Measurements from ENCODE around the gene FRK. TPM values are rescaled to one million over a fixed set of nuclear protein-coding genes. Genes with fewer than 3 reads are reported as not detected.
"Not testable (repeated sequence)": the region's sequence is repeated elsewhere in the genome, so short reads cannot be mapped to it uniquely, and the experiment has no call there.

FRK gene, protein sequence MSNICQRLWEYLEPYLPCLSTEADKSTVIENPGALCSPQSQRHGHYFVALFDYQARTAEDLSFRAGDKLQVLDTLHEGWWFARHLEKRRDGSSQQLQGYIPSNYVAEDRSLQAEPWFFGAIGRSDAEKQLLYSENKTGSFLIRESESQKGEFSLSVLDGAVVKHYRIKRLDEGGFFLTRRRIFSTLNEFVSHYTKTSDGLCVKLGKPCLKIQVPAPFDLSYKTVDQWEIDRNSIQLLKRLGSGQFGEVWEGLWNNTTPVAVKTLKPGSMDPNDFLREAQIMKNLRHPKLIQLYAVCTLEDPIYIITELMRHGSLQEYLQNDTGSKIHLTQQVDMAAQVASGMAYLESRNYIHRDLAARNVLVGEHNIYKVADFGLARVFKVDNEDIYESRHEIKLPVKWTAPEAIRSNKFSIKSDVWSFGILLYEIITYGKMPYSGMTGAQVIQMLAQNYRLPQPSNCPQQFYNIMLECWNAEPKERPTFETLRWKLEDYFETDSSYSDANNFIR
- 1 to 10 TPM in 1 of 3 donors, under 1 TPM in 2; 0.28 to 1.1 (median 0.56) TPM for polyA plus RNA-seq

- 14 to 62% (median 40%) methylated on average over 7 of the region's 7 CpGs for WGBS, 3 donors
- H3K27ac ChIP-seq (ENCODE audit: low read depth, low read length), result no peak within 1 kb of the TSS
Measured at GRCh38 chr6:116060572-116061283, at the start of gene FRK. Gene FRK (minus strand): TSS chr6:116060891. CDS start chr6:116060311, 580 bp downstream.

GRCh38 chr6:116108836-116109235, 48.1 kb upstream of the FRK start:
- 10 to 69% (median 49%) methylated on average over 1 of the region's 1 CpG for WGBS, 3 donors
- H3K27ac ChIP-seq (ENCODE audit: low read depth, low read length), result no peak overlapping the region

DNA sequence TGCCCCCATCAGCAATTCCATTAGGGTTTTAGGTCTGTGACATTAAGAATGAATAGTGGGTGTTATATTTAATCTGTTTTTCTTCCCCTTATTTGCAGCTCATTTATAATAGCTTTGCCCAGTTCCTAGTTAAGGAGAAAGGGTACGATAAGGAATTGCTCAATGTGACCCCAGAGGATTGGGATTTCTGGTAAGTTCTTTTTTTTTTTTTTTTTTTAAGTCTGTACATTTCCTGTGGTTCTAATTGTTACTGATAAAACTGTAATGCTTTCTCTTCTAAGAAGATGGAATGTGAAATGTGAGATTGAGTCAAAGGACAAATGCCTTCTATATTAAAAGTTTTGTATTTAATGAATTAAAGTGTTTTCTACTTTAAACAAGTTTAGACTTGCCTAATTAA, 45.5 kb upstream of the FRK start:
- 9 to 72% (median 14%) methylated on average over 1 of the region's 1 CpG for WGBS, 3 donors
- H3K27ac ChIP-seq (ENCODE audit: low read depth, low read length), result no peak overlapping the region

GRCh38 chr6:116105247-116105646, 44.6 kb upstream of the FRK start:
- 79 to 93% (median 92%) methylated on average over 3 of the region's 3 CpGs for WGBS, 3 donors
- H3K27ac ChIP-seq (ENCODE audit: low read depth, low read length), result no peak overlapping the region

- WGBS, 3 donors, result 92 to 95% (median 94%) methylated on average over 1 of the region's 1 CpG
- H3K27ac ChIP-seq (ENCODE audit: low read depth, low read length), result no peak overlapping the region
Measured at GRCh38 chr6:116104636-116105035, 43.9 kb upstream of the FRK start.

GRCh38 chr6:116102873-116103272, 42.2 kb upstream of the FRK start:
- no peak overlapping the region for H3K27ac ChIP-seq (ENCODE audit: low read depth, low read length)
- 70 to 80% (median 74%) methylated on average over 4 of the region's 4 CpGs for WGBS, 3 donors

- H3K27ac ChIP-seq (ENCODE audit: low read depth, low read length), result no peak overlapping the region
- WGBS, 3 donors, result 45 to 64% (median 54%) methylated on average over 2 of the region's 2 CpGs
Measured at GRCh38 chr6:116101790-116102189, 41.1 kb upstream of the FRK start.

DNA sequence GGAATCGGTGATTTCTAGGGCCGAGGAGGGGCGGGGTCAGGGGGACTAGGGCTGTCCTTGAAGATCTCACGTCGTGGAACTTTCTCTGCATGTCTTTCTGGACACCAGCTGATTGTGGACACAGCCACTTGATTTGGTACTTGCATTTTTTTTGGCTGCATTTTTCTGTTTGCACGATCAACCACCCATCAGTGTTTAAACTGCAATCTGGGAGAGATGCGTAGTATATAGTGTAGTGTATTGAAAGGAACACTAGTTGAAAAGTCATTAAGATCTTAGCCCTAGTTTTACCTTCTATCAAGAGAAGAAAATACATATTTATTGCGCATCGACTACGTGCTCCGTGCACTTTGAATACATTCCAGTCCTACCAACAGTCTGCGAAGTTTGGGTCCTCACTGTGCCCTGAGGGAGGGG, 40.6 kb upstream of the FRK start:
- H3K27ac ChIP-seq (ENCODE audit: low read depth, low read length), result peak overlapping the region; percentile 64
- 1 to 2% (median 2%) methylated on average over 12 of the region's 12 CpGs for WGBS, 3 donors

GRCh38 chr6:116100419-116101301, 40.0 kb upstream of the FRK start, which contains the start of gene NT5DC1:
Gene NT5DC1 (plus strand): TSS chr6:116100853. CDS start chr6:116100931, 78 bp downstream.
- 0 to 1% (median 0%) methylated on average over 58 to 87 of the region's 87 CpGs for WGBS, 3 donors
- peak within 1 kb of the TSS; percentile 64 for H3K27ac ChIP-seq (ENCODE audit: low read depth, low read length)

- no peak overlapping the region for H3K27ac ChIP-seq (ENCODE audit: low read depth, low read length)
- 52 to 87% (median 73%) methylated on average over 1 of the region's 1 CpG for WGBS, 3 donors
Measured at GRCh38 chr6:116099036-116099435, 38.3 kb upstream of the FRK start.

DNA sequence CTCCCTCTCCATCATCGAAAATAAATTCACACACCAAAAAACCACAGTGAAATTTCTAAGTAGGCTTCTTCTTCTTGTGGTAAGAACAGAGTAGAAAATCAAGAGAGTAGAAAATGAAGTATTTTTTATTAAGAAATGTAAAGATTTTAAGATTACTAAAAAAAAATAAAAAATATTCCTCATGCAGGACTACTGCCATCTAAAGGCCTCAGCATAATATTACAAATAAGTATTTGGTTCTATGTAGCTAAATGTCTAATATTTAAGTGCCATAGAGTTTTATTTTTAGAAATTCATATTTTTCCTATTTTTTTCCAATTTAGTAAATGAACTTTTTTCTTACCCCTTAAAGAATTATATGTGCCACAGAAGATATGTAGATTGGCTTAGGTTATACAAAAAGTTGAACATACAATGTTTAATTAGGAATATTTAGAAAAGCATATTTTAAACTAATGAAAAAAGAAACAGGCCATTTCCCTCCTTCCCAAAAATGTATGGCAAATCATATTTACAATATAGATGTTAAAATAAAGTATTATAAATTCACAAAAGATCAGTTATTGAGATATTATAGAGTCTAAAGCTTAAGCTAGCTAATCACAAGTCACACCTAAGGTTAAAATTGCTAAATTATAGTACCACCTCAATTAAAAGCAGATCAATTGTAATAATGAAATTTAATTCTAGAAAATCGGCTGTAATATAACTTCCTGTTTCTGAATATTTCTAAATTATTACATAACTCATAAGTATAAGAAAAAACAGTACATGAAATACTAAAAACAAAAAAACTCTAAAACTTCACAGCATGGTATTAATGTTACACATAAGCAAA, 36.5 kb upstream of the FRK start:
- WGBS, 3 donors, result 14 to 44% (median 21%) methylated on average over 2 of the region's 2 CpGs

GRCh38 chr6:116096048-116096759, 35.5 kb upstream of the FRK start:
- 86 to 93% (median 88%) methylated on average over 9 of the region's 9 CpGs for WGBS, 3 donors
- H3K27ac ChIP-seq (ENCODE audit: low read depth, low read length), result not testable (repeated sequence)

More for the DNA sequence above, 36.5 kb upstream of the FRK start:
- no peak overlapping the region for H3K27ac ChIP-seq (ENCODE audit: low read depth, low read length)

GRCh38 chr6:116094041-116094440, 33.4 kb upstream of the FRK start:
- 90 to 95% (median 91%) methylated on average over 7 of the region's 7 CpGs for WGBS, 3 donors
- no peak overlapping the region for H3K27ac ChIP-seq (ENCODE audit: low read depth, low read length)

DNA sequence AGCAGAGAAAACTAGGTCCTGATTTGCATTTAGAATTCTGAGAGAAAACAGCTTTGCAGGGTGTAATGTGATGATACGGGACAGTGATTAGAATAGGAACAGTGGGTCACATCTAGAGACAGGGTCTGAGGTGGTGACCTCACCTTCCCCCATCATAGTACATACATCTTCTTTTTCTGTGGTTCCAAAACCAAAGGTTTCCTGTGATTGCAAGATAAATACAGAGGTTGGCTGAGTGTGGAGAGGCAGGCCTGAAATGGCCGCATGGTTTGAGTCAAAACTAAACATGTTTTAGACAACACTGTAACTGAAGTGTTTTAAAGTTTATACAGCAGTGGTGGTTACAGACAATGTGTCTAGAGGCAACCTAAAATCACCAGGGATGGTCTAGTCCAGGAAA, 29.6 kb upstream of the FRK start:
- H3K27ac ChIP-seq (ENCODE audit: low read depth, low read length), result no peak overlapping the region
- WGBS, 3 donors, result 85 to 95% (median 89%) methylated on average over 2 of the region's 2 CpGs

- no peak overlapping the region for H3K27ac ChIP-seq (ENCODE audit: low read depth, low read length)
Measured at GRCh38 chr6:116088946-116089345, 28.3 kb upstream of the FRK start.

DNA sequence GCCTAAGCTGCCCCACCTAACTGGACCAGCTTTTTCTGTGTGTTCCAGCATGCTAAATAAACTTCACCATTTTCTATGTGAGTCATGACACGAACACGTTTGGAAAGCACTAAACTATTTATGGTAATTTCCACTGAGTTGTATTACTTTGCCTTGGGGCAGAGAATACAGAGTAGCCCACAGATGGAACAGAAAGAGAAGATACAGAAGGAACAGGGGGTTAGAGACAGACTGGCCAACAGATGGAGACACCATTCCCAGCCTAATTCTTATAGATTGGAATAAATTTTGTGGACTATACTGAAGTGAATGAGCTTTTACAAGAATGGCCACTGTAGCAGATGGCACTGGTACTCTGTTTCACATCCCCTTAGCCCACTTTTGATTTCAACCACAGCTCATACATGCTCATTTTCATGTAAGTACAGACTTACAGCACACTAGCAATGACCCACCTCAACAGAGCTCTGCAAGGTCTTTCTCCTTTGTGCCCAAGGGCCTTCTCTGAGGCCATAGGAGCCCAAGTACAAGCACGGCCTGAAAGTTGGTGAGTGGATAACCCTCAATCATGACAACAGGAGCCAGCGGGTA, 26.8 kb upstream of the FRK start:
- no peak overlapping the region for H3K27ac ChIP-seq (ENCODE audit: low read depth, low read length)
- WGBS, 3 donors, result 71 to 78% (median 76%) methylated on average over 4 of the region's 4 CpGs

DNA sequence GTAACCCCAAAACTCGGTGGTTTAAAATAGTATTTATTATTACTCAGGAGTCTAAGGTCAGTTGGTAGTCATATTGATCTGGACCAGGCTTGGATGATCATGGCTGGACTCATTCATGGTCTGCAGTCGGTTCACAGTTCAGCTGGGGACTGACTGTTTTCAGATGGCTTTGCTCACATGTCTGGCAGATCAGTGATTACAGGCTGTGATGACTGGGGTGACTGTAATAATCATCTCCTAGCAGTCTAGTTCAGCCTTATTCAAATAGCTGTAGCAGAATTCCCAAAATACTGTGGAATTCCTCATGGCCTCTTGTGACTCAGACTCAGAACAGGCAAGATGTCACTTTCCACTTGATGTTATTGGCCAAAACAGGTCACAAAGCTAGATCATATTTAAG, 23.6 kb upstream of the FRK start:
- WGBS, 3 donors, result 81 to 88% (median 86%) methylated on average over 2 of the region's 2 CpGs
- no peak overlapping the region for H3K27ac ChIP-seq (ENCODE audit: low read depth, low read length)

Measured in adipose tissue (tissue), 3 donors.